HCT116 (cell line): ENCODE data around the gene SLC39A10. TPM values are rescaled to one million over a fixed set of nuclear protein-coding genes. Genes with fewer than 3 reads are reported as not detected.

Source experiments
- ATAC-seq: fragments of 200-7000 bp; cut with Tn5 transposase; 2 replicates; pipeline ENCODE4 v1.9.1; 2020; ENCODE audit warnings: mild to moderate bottlenecking, moderate library complexity
- BruUV-seq: library from RNA; stranded (reverse); fragments of 400-500 nt; replicated peaks from 2 replicates; lab custom pipeline; 2021; lab: Mats Ljungman, UMichigan
- CTCF ChIA-PET: fragments of 300-600 bp; sonication (Branson Sonifier 250); formaldehyde crosslinking; loops from one replicate; lab custom pipeline; 2021; ENCODE audit warnings: antibody characterized with exemption; lab: Charles Lee
- POLR2A ChIA-PET: fragments of 300-600, 350-600 bp; sonication (Branson Sonifier 250); formaldehyde crosslinking; loops from one replicate; lab custom pipeline; 2021; ENCODE audit warnings: antibody characterized with exemption; lab: Charles Lee
- RAD21 ChIA-PET, 2 experiments: fragments of 300-600 bp; sonication (Branson Sonifier 250); formaldehyde crosslinking; loops; one replicate each; lab custom pipeline; 2023; ENCODE audit warnings: low total read pairs in 2 of 2; ENCODE audit not compliant: uncharacterized antibody in 2 of 2, unreplicated experiment in 2 of 2, low non-redundant PET in 1 of 2; lab: Charles Lee
- DNase-seq: peaks from one replicate; pipeline ENCODE4 v3.0.0-alpha.2; 2010; ENCODE audit warnings: low read depth, low spot score
- H2AFZ ChIP-seq: fragments of 200-600 bp; shearing (Covaris generic), sonication (generic); 2 replicates; pipeline ENCODE4 v1.6.1; 2017; ENCODE audit warnings: low read depth, mixed run types, mixed read lengths, antibody characterized with exemption, low read length; ENCODE audit not compliant: poor library complexity, severe bottlenecking
- H3K27ac ChIP-seq: 2 replicates; pipeline ENCODE4 v1.5.1; 2012; ENCODE audit warnings: low read depth, low read length
- H3K27me3 ChIP-seq: fragments of 200-600 bp; sonication (generic); 2 replicates; pipeline ENCODE4 v1.6.1; 2016; ENCODE audit warnings: mixed run types, low read length, mixed read lengths; ENCODE audit not compliant: insufficient read depth
- H3K36me3 ChIP-seq, 2 experiments: fragments of 200-500 bp in 1 of 2; fragments of 200-600 bp in 1 of 2; sonication (Bioruptor generic) in 1 of 2; sonication (generic) in 1 of 2; 2 replicates each; pipeline versions ENCODE4 v1.5.1 to v1.6.1; 2014 to 2016; ENCODE audit warnings: low read length in 2 of 2, inconsistent platforms in 1 of 2, mixed read lengths in 1 of 2, mixed run types in 1 of 2; ENCODE audit not compliant: insufficient read depth in 2 of 2, control insufficient read depth in 1 of 2
- H3K4me1 ChIP-seq, 2 experiments: fragments of 200-600 bp in 1 of 2; sonication (generic) in 1 of 2; 2 replicates each; pipeline versions ENCODE4 v1.5.1 to v1.6.1; 2012 to 2017; ENCODE audit warnings: low read length in 2 of 2, inconsistent platforms in 1 of 2, mild to moderate bottlenecking in 1 of 2, mixed read lengths in 1 of 2, mixed run types in 1 of 2, moderate library complexity in 1 of 2; ENCODE audit not compliant: insufficient read depth in 2 of 2, control insufficient read depth in 1 of 2
- H3K4me2 ChIP-seq: fragments of 200-600 bp; sonication (generic); 2 replicates; pipeline ENCODE4 v1.6.1; 2017; ENCODE audit warnings: mixed run types, low read length, mixed read lengths
- H3K4me3 ChIP-seq, 2 experiments: fragments of 200-600 bp in 1 of 2; sonication (generic) in 1 of 2; replicated peaks in 1 of 2; 2 replicates each; pipeline ENCODE4 v1.5.1; 2011 to 2016; ENCODE audit warnings: low read length in 2 of 2, control low read depth in 1 of 2, low read depth in 1 of 2, mild to moderate bottlenecking in 1 of 2, mixed read lengths in 1 of 2, mixed run types in 1 of 2
- H3K79me2 ChIP-seq: fragments of 200-600 bp; sonication (generic); 2 replicates; pipeline ENCODE4 v1.6.1; 2017; ENCODE audit warnings: mild to moderate bottlenecking, mixed run types, low read length, moderate library complexity, mixed read lengths; ENCODE audit not compliant: insufficient read depth
- H3K9ac ChIP-seq: fragments of 200-600 bp; sonication (generic); 2 replicates; pipeline ENCODE4 v1.6.1; 2016; ENCODE audit warnings: low read length, mixed read lengths
- H3K9me2 ChIP-seq: fragments of 200-600 bp; sonication (generic), shearing (Covaris generic); 2 replicates; pipeline ENCODE4 v1.6.1; 2017; ENCODE audit warnings: mixed run types, mild to moderate bottlenecking, moderate library complexity; ENCODE audit not compliant: insufficient read depth
- H3K9me3 ChIP-seq, 2 experiments: fragments of 200-500 bp in 1 of 2; fragments of 200-600 bp in 1 of 2; sonication (Bioruptor generic) in 1 of 2; sonication (generic) in 1 of 2; 2 replicates each; pipeline ENCODE4 v1.6.1; 2014 to 2017; ENCODE audit warnings: low read length in 2 of 2, mixed read lengths in 2 of 2, inconsistent platforms in 1 of 2, low read depth in 1 of 2, mild to moderate bottlenecking in 1 of 2, mixed run types in 1 of 2, moderate library complexity in 1 of 2; ENCODE audit not compliant: control insufficient read depth in 1 of 2, insufficient read depth in 1 of 2
- H4K20me1 ChIP-seq: fragments of 200-600 bp; sonication (generic), shearing (Covaris generic); 2 replicates; pipeline ENCODE4 v1.6.1; 2017; ENCODE audit warnings: mixed run types, mild to moderate bottlenecking, moderate library complexity; ENCODE audit not compliant: insufficient read depth
- CBX3 ChIP-seq: IDR thresholded peaks from 2 replicates; pipeline ENCODE4 v1.6.1; 2012; ENCODE audit warnings: low read depth
- CEBPB ChIP-seq: IDR thresholded peaks from 2 replicates; pipeline ENCODE4 v1.6.1; 2012; ENCODE audit warnings: low read depth
- CTCF ChIP-seq, 3 experiments: fragments of 200-600 bp in 1 of 3; sonication (generic) in 1 of 3; IDR thresholded peaks in 2 of 3; conservative IDR thresholded peaks in 1 of 3; 2 replicates each; pipeline ENCODE4 v1.5.1; 2012 to 2017; ENCODE audit warnings: low read depth in 2 of 3, low read length in 2 of 3, antibody characterized with exemption in 1 of 3, borderline replicate concordance in 1 of 3, control low read depth in 1 of 3, mild to moderate bottlenecking in 1 of 3, mixed read lengths in 1 of 3, mixed run types in 1 of 3, moderate library complexity in 1 of 3; ENCODE audit not compliant: insufficient read depth in 1 of 3
- EGR1 ChIP-seq: IDR thresholded peaks from 2 replicates; pipeline ENCODE4 v1.6.1; 2012; ENCODE audit warnings: low read depth
- ELF1 ChIP-seq: IDR thresholded peaks from 2 replicates; pipeline ENCODE4 v1.6.1; 2012; ENCODE audit warnings: low read depth, borderline replicate concordance
- EZH2 ChIP-seq: fragments of 200-600 bp; sonication (generic); IDR thresholded peaks from 2 replicates; pipeline ENCODE4 v1.6.1; 2017; ENCODE audit warnings: antibody characterized with exemption, mixed run types
- POLR2A ChIP-seq: IDR thresholded peaks from 2 replicates; pipeline ENCODE4 v1.7.0; 2011; ENCODE audit warnings: borderline replicate concordance; ENCODE audit not compliant: insufficient read depth, insufficient read length; ENCODE audit errors: extremely low read depth
- RAD21 ChIP-seq: IDR thresholded peaks from 2 replicates; pipeline ENCODE4 v1.6.1; 2012; ENCODE audit warnings: low read depth, mild to moderate bottlenecking
- SIN3A ChIP-seq: IDR thresholded peaks from 2 replicates; pipeline ENCODE4 v1.6.1; 2012; ENCODE audit warnings: low read depth
- SP1 ChIP-seq: IDR thresholded peaks from 2 replicates; pipeline ENCODE4 v1.6.1; 2012; ENCODE audit warnings: low read depth
- TCF7L2 ChIP-seq: IDR thresholded peaks from 2 replicates; pipeline ENCODE4 v1.7.0; 2011; ENCODE audit warnings: borderline replicate concordance, inconsistent platforms; ENCODE audit not compliant: insufficient read depth, insufficient read length; ENCODE audit errors: extremely low read depth
- YY1 ChIP-seq: IDR thresholded peaks from 2 replicates; pipeline ENCODE4 v1.6.1; 2011; ENCODE audit warnings: low read length, low read depth, moderate library complexity, mild to moderate bottlenecking; ENCODE audit not compliant: insufficient replicate concordance; ENCODE audit errors: extremely low read depth
- ZFX ChIP-seq: fragments of 450-650 bp; IDR thresholded peaks from 2 replicates; pipeline ENCODE4 v1.6.1; 2017
- intact Hi-C: fragments of 100-400 bp; cut with micrococcal nuclease; formaldehyde crosslinking; loops from 2 replicates; pipeline ENCODE4 v1.10.0; 2022
- total RNA-seq: library from RNA; stranded (reverse); gene quantifications from one replicate; pipeline ENCODE4 v1.2.1, GENCODE V29; 2021; ENCODE audit not compliant: unreplicated experiment
- TF ChIP-seq, protein P1 (sequence below): IDR thresholded peaks from 2 replicates; pipeline ENCODE4 v1.6.1; 2012
- TF ChIP-seq, protein P2 (sequence below): IDR thresholded peaks from 2 replicates; pipeline ENCODE4 v1.6.1; 2011; ENCODE audit warnings: mild to moderate bottlenecking, low read length, moderate library complexity; ENCODE audit not compliant: insufficient replicate concordance; ENCODE audit errors: extremely low read depth
- TF ChIP-seq, protein P3 (sequence below): IDR thresholded peaks from 2 replicates; pipeline ENCODE4 v1.6.1; 2012
- TF ChIP-seq, protein P4 (sequence below): IDR thresholded peaks from 2 replicates; pipeline ENCODE4 v1.6.1; 2012; ENCODE audit warnings: low read depth

SLC39A10 gene
- total RNA-seq, 1 experiment from 2014 or later = 59.0 TPM

GRCh38 chr2:195675783-195676427 lies 18.9 kb downstream of the SLC39A10 start:
- Histone ChIP-seq H4K20me1 (no peaks in the 10 kb centered on the region; the same call in 1 of the 2 replicates), H3K9me3 (no peaks in the 10 kb centered on the region), H3K4me2 (no peak overlapping the region), H3K27me3 (no peaks in the 10 kb centered on the region), H2AFZ (no peak overlapping the region), H3K4me3 (no peak overlapping the region), H3K9me2 (no peaks in the 10 kb centered on the region), H3K79me2 (peaks cover 80% of the 10 kb centered on the region), H3K36me3 (peaks cover 2 to 12% of the 10 kb centered on the region in 2 experiments; a peak in 1 of 4 replicates), H3K27ac (no peak overlapping the region), H3K4me1 (peaks cover 0 to 14% of the 10 kb centered on the region in 2 experiments; a peak in 1 of 4 replicates), H3K9ac (no peak overlapping the region)
- CTCF ChIA-PET = no interaction called here
- BruUV-seq = no TSS peak
- intact Hi-C loops = no loop called here
- ATAC-seq (no peak), DNase-seq (no peak)
- RAD21 ChIA-PET = no interaction called here
- POLR2A ChIA-PET = no interaction called here
- TF ChIP-seq SP1 (no peak), POLR2A (no peak), YY1 (no peak), ZFX (no peak), CTCF (IDR thresholded peaks at IDR 0.05 in 2 of 3, conservative IDR thresholded peaks at IDR 0.05 in 1 of 3; ENCODE audit: borderline replicate concordance in 1 of 3, insufficient read depth in 1 of 3, low read depth in 2 of 3, low read length in 2 of 3) (no peak), CEBPB (no peak), TCF7L2 (no peak), CBX3 (no peak), RAD21 (no peak), SIN3A (no peak), EZH2 (no peak), EGR1 (no peak), ELF1 (no peak)
- TF ChIP-seq, protein P1, sequence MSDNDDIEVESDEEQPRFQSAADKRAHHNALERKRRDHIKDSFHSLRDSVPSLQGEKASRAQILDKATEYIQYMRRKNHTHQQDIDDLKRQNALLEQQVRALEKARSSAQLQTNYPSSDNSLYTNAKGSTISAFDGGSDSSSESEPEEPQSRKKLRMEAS = no peak
- TF ChIP-seq, protein P2, sequence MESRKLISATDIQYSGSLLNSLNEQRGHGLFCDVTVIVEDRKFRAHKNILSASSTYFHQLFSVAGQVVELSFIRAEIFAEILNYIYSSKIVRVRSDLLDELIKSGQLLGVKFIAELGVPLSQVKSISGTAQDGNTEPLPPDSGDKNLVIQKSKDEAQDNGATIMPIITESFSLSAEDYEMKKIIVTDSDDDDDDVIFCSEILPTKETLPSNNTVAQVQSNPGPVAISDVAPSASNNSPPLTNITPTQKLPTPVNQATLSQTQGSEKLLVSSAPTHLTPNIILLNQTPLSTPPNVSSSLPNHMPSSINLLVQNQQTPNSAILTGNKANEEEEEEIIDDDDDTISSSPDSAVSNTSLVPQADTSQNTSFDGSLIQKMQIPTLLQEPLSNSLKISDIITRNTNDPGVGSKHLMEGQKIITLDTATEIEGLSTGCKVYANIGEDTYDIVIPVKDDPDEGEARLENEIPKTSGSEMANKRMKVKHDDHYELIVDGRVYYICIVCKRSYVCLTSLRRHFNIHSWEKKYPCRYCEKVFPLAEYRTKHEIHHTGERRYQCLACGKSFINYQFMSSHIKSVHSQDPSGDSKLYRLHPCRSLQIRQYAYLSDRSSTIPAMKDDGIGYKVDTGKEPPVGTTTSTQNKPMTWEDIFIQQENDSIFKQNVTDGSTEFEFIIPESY = no peak
- TF ChIP-seq, protein P3, sequence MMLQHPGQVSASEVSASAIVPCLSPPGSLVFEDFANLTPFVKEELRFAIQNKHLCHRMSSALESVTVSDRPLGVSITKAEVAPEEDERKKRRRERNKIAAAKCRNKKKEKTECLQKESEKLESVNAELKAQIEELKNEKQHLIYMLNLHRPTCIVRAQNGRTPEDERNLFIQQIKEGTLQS = no peak
- TF ChIP-seq, protein P4, sequence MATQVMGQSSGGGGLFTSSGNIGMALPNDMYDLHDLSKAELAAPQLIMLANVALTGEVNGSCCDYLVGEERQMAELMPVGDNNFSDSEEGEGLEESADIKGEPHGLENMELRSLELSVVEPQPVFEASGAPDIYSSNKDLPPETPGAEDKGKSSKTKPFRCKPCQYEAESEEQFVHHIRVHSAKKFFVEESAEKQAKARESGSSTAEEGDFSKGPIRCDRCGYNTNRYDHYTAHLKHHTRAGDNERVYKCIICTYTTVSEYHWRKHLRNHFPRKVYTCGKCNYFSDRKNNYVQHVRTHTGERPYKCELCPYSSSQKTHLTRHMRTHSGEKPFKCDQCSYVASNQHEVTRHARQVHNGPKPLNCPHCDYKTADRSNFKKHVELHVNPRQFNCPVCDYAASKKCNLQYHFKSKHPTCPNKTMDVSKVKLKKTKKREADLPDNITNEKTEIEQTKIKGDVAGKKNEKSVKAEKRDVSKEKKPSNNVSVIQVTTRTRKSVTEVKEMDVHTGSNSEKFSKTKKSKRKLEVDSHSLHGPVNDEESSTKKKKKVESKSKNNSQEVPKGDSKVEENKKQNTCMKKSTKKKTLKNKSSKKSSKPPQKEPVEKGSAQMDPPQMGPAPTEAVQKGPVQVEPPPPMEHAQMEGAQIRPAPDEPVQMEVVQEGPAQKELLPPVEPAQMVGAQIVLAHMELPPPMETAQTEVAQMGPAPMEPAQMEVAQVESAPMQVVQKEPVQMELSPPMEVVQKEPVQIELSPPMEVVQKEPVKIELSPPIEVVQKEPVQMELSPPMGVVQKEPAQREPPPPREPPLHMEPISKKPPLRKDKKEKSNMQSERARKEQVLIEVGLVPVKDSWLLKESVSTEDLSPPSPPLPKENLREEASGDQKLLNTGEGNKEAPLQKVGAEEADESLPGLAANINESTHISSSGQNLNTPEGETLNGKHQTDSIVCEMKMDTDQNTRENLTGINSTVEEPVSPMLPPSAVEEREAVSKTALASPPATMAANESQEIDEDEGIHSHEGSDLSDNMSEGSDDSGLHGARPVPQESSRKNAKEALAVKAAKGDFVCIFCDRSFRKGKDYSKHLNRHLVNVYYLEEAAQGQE = no peak
